HL-60/S4 treated with retinoic acid at 250 ng/mL for 4 days and 3 days (cell line): ENCODE results near the gene DERL3.
"Not testable (repeated sequence)": the region's sequence is repeated elsewhere in the genome, so short reads cannot be mapped to it uniquely, and the experiment has no call there.

ENCODE experiments used
- in situ Hi-C: fragments of 300-500 bp; cut with MboI; formaldehyde crosslinking; loops from 2 replicates; pipeline ENCODE4 v1.7.0; 2022; ENCODE audit warnings: low sequenced_read_pairs

Gene DERL3

GRCh38 chr22:23838681-23839468 lies at the start of gene DERL3:
Gene DERL3, minus strand, starts transcription at chr22:23839006. Its CDS starts 19 bp downstream, at chr22:23838987.
- in situ Hi-C loops: no loop called here

GRCh38 chr22:23884140-23884539 lies 45.3 kb upstream of the DERL3 start:
- in situ Hi-C loops: no loop called here

- in situ Hi-C loops: no loop called here
Observed at GRCh38 chr22:23883658-23884057, 44.9 kb upstream of the DERL3 start.

- in situ Hi-C loops: no loop called here
Observed at GRCh38 chr22:23882370-23882769, 43.6 kb upstream of the DERL3 start.

- in situ Hi-C loops: no loop called here
Observed at GRCh38 chr22:23878219-23878618, 39.4 kb upstream of the DERL3 start.

- in situ Hi-C loops: no loop called here
Observed at GRCh38 chr22:23877566-23877965, 38.8 kb upstream of the DERL3 start.

- in situ Hi-C loops: no loop called here
Observed at GRCh38 chr22:23875801-23876200, 37.0 kb upstream of the DERL3 start.

- in situ Hi-C loops: no loop called here
Observed at GRCh38 chr22:23874871-23875270, 36.1 kb upstream of the DERL3 start.

- in situ Hi-C loops: no loop called here
Observed at GRCh38 chr22:23868580-23868979, 29.8 kb upstream of the DERL3 start.

- in situ Hi-C loops: not testable (repeated sequence)
Observed at GRCh38 chr22:23864499-23865154, 25.8 kb upstream of the DERL3 start.

- in situ Hi-C loops: no loop called here
Observed at GRCh38 chr22:23862103-23862502, 23.3 kb upstream of the DERL3 start.

GRCh38 chr22:23860187-23860586 lies 21.4 kb upstream of the DERL3 start:
- in situ Hi-C loops: not testable (repeated sequence)

- in situ Hi-C loops: no loop called here
Observed at GRCh38 chr22:23859201-23859600, 20.4 kb upstream of the DERL3 start.

- in situ Hi-C loops: no loop called here
Observed at GRCh38 chr22:23858484-23858815, 19.6 kb upstream of the DERL3 start.

GRCh38 chr22:23857606-23858483 lies 19.0 kb upstream of the DERL3 start, which contains the start of gene SLC2A11:
Gene SLC2A11, plus strand, starts transcription at chr22:23857875. Its CDS starts 125 bp downstream, at chr22:23858000.
- in situ Hi-C loops: no loop called here

- in situ Hi-C loops: no loop called here
Observed at GRCh38 chr22:23856721-23857605, 18.2 kb upstream of the DERL3 start.

- in situ Hi-C loops: no loop called here
Observed at GRCh38 chr22:23850136-23850611, 11.4 kb upstream of the DERL3 start.

- in situ Hi-C loops: no loop called here
Observed at GRCh38 chr22:23849009-23850006, 10.5 kb upstream of the DERL3 start.
